HG03442 (cell line): ENCODE measurements around the gene TWNK.
"Not testable (repeated sequence)": the region's sequence is repeated elsewhere in the genome, so short reads cannot be mapped to it uniquely, and the experiment has no call there.

Experiments used
- ATAC-seq: cut with Tn5 transposase; IDR thresholded peaks from one replicate; pipeline ENCODE4 v1.9.1; 2021; ENCODE audit warnings: mild to moderate bottlenecking, moderate library complexity; ENCODE audit not compliant: unreplicated experiment

The TWNK gene

DNA sequence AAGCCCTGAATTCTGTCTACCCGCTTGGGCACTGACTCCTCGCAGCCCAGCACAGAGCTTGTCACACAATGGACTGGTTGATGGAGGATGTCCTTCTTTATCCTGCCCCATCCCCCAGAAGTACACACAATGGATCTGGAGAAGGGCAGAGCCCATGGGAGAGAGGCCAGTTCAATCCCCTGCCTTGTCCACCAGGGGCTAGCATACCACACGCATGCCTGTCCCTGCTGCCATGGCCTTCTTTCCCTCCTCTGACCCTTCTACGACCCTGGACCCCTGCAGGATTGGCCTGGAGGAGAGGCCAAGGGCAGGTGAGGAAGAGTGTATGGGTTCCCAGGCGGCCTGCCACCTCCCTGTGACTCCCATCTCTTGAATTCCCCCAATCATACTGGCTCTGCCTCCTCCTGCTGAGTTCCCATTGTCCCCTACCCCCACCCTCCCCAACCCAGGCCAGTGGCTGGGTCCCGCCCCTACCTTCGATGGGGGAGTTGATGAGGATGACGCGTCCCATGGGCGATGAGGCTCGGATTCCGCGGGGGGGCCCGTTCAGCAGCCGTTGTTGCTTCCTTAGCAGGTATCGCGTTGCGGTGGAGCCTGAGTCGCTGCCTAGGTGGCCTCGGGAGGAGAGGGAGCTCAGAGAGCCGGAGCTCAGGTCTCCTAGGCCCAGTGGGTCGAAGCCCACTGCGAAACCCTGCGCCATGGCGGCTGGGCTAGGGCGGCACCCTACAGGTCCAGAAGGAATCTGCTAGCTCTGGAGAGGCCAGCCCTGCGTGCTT is 42.4 kb downstream of the TWNK start:
- no peak for ATAC-seq

DNA sequence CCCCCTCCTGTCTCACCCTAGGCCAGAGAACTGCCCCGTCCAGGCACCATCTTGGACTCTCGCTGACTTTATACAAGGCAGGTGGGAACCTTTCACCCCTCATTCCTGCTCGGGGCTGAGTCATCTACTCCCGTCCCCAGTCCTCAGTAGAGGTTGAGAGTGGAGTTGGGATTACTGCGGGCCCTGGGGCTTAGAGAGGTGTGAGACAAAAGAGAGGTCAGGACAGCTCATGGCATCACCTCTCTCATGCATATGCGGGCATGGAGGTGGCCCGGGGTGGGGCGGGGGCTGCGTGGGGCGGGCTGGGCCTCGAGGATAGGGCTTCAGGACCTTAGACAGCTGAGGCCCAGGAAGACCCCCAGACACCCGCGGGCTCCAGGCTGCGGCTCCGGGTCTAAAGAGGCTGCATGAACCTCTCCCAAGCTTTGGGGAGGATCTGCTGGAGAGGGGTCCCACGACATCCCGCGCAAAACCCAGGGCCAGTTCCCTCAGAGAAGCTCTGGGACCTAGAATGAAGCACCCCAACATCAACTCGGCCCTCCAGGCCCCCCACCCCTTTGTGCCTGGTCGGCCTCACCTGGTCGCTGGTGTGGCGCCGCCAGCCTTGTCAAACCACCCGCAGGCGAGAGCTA is 43.3 kb downstream of the TWNK start:
- ATAC-seq: no peak

DNA sequence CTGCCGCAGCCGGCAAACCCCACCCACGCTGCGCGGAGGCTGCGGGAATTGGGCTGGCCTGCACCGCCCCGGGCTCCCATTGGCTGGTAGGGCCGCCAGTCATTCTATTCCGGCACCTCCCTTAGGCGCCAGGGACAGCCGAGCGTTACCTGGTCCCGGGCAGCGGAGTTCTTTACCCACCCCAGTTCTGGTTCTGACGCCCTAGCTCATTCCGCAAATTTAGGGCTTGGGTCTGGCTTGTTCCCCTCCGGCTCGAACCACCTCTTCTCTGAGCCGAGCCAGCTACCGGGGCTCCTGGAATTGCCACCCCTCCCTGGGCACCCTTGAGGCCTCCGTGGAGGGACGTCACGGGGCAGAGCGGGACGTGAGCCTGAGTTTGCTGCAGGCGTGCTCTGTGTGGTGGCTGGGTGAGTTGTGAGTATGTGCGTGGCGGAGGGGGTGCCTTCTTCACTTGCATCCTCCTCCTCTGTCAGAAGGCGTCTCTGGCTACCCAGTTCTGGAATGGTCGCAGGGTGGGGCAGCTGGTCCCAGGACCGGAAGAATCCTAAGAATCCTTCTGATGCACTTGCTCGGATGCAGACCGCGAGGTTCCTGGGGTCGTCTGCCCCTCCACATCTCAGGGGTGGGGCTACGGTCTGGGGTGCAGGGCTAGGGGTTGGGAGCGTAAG is 43.9 kb downstream of the TWNK start, which contains the start of the genes PDZD7 and SFXN3:
TSS of gene PDZD7 (minus strand) at position 2 of the 668 bp plus-strand sequence. CDS start 910 bp downstream, outside the sequence.
TSS of gene SFXN3 (plus strand) at position 107 of the 668 bp plus-strand sequence. CDS start 3,461 bp downstream, outside the sequence.
- ATAC-seq: peak; percentile 87

DNA sequence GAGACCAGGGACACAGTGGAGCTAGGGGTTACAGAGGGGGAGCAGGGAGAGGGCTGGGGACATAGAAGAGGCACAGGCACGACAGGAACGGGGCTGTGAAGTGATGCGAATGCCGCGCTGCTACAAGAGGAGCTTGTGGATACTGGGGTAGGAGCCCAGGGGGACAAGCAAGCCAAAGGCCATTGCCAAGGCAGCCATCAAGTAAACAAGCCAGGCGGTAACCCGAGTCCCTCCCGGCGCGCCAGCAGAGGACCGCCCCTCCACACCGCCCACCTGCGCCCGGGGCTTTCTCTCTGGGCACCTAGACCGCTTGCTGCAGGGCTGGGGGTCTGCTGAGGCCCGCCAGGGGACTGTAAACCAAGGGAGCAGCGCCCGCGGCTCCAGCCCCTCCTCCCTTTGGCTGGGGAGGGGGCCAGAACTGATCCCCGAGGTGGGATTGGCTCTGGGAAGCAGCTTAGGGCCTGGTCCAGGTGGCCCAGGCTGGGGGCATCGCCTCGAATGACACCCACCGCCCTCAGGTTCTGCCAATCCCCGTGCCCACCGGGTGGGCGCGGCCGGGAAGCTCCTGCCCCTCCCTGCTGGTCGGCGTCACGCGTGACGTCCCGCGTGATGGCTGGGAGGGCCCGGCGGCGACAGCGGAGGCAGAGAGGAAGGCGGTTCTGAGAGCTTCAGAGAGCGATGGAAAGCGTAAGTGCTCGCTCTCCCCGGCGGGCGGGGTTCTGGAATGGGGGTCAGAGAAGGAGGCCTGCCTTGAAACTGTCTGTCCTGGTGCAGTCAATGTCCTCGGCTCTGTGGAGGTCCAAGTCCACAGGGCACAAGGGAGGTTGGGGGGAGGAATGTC is 44.7 kb downstream of the TWNK start:
- ATAC-seq: peak; percentile 36

DNA sequence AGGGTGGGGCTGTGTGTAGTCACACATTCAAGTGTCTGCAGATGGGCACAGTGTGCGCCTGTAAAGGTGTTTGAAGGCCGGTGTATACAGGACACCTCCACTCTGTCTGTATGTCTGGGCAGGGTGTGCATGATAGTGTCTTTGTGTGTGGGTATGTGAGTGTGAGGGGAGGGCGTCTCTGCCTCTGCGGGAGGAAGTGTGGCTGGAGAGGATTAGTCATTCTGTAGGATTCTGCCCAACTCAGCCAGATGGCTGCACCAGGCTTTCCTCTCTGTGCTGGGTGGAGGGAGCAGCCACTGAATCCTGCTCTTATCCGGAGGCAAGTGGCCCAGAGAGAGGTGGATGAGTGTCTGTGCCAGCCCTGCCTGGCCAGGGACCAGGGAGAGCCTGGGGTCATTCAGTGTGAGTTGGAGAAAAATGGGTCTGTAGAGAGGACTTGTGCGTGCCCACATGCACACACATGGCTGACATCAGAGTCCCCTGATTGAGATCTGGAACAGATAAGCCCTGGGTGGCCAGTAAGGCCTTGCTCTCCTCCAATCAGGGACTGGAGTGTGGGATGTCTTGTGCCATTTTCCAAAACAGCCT is 45.4 kb downstream of the TWNK start:
- peak; percentile 23 for ATAC-seq

DNA sequence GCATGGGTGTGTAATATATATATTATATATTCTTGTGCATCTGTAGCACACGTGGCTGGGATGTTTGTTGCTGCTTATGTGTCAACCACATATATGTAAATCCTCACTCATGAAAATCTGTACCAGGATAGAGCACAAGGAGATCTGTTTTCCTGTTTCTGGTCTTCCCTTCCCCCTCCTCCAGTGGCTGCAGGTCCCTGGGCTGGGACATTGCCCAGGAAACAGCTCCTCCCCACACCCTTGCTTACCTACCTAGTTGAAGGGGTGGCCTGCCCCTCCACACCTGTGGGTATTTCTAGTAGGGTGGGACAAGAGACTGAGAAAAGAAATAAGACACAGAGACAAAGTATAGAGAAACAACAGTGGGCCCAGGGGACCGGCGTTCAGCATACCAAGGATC is 45.9 kb downstream of the TWNK start:
- ATAC-seq: no peak

DNA sequence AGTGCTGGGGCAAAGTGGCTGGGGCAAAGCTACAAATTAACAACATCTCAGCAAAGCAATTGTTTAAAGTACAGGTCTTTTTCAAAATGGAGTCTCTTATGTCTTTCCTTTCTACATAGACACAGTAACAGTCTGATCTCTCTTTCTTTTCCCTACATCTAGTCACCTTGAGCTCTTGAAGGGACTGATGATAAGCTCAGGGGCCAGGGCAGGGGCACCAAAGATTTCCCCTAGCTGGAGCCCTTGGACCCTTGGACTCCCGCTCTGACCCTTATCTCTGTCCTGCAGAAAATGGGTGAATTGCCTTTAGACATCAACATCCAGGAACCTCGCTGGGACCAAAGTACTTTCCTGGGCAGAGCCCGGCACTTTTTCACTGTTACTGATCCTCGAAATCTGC is 47.1 kb downstream of the TWNK start:
- not testable (repeated sequence) for ATAC-seq

DNA sequence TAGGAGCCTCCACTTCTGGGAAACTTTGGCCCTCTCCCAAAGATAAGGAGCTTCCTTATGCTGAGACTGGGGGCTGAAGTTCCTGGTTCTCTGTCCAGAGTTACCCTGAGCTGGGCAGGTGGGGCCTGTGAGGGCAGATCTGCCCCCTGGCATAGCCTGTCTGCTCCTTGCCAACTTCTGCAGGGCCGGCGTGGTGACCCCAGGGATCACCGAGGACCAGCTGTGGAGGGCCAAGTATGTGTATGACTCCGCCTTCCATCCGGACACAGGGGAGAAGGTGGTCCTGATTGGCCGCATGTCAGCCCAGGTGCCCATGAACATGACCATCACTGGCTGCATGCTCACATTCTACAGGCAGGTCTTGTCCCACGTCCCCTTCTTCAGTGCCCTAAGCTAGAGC is 48.0 kb downstream of the TWNK start:
- ATAC-seq: no peak

DNA sequence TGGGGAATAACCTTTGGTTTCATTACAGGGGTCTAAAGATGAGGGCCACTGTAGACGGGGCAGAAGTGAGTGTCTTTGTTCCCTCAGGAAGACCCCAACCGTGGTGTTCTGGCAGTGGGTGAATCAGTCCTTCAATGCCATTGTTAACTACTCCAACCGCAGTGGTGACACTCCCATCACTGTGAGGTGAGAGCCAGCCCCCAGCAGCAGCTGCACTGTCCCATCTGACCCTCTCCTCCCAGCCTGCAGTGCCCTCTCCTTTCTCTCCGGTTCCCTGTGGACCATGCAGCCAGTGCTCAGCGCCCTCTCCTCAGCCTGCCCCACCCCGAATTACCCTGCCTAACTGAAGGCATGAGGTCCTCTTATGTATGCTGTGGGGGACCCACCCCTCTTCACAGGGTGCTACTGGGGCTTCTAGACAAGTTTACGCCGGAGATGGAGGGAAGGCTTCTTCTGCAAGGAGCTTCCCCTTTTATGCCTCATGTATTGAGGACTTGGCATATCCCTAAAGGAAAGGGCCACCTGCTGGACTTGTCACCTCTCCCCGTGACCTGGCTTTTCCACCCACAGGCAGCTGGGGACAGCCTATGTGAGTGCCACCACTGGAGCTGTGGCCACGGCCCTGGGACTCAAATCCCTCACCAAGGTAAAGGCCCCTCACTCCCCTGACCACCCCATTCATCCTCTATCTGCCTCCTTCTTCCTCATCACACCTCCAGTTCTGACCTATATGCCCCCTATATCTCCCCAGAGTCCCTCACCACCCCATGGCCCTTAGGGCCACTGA is 48.8 kb downstream of the TWNK start:
- ATAC-seq: no peak

DNA sequence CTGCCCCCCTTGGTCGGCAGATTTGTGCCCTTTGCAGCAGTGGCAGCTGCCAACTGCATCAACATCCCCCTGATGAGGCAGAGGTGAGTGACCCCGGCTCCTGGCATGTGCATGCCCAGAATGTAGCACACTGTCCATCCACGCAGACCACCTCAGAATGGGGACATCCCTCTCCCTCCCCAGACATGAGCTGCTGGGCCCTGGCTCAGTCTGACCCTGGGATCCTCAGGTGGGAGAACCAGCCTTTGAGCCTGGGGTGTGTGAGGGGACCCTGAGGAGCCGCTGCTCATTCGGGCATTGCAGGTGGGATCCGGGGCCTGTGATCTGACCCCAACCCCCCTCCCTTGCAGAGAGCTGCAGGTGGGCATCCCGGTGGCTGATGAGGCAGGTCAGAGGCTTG is 49.4 kb downstream of the TWNK start:
- ATAC-seq: no peak

DNA sequence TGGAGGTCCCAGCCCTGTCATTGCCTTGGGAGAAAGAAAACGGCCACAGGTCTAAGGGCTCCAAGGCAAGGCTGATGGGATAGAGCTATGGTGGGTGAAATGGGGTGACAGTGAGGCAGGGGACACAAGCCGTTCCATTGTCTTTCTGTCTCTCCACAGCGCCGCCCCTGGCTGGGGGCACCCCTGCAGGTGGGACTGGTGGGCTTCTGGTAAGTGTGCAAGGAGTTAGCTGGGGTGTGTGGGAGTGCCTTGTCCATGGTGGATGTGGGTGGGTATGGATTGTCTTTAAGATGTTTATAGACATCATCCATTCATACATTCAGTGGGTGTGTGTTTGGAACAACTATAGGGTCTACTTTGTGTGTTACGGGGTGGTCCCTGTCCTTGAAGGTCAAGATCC is 51.1 kb downstream of the TWNK start:
- ATAC-seq: no peak

DNA sequence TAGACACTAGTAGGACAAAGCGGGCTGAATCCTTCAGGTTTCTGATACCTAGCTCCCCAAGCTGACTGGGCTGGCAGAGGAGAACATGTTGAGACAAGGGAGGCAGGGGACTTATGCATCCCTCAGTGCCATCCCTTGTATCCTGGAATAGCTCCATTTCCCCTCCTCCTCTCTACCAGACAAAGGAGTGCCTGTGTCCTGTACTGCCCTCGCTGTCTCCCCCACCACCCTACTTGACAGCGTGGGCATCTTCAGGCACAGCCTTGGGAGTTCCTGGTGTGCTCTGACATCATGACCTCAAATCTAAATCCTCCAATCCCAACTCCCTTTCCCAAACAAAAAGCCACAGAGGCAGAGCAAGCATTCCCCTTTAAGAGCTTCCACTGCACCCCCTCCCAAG is 52.7 kb downstream of the TWNK start:
- no peak for ATAC-seq

DNA sequence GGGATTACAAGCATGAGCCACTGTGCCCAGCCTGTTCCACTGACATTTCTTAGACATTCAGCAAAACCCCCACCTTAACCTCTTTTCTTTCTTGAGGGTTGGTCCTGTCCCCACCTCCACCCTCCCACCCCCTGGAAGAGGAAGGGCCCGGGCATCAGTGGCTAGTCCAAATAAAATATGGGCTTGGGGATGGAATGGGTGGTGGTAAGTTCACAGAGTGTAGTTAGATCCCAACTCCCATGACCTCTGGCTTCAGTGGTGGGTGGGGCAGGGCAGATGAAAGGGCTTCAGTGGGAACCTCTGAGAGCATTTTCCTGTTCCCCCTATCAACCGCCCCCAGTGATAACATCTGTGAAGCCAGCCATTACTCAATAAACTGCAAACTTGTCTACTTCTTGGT is 53.5 kb downstream of the TWNK start:
- no peak for ATAC-seq

DNA sequence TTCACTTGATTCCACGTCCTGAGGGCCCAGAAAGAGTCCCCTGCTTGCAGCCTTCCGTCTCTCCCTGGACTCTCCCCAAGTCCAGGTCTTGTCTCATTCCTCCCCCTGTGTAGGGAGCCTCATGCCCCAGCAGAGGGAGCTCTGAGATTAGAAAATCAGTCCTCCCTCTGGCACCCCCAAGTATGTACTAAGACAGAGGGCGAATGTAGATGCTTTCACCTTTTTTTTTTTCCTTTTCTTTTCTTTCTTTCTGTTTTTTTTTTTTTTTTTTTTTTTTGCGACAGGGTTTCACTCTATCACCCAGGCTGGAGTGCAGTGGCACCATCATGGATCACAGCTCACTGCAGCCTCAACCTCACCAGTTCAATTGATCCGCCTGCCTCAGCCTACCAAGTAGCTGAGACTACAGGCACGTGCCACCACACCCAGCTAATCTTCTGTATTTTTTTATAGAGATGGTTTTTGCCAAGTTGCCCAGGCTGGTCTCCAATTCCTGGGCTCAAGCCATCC is 54.0 kb downstream of the TWNK start:
- ATAC-seq: no peak

DNA sequence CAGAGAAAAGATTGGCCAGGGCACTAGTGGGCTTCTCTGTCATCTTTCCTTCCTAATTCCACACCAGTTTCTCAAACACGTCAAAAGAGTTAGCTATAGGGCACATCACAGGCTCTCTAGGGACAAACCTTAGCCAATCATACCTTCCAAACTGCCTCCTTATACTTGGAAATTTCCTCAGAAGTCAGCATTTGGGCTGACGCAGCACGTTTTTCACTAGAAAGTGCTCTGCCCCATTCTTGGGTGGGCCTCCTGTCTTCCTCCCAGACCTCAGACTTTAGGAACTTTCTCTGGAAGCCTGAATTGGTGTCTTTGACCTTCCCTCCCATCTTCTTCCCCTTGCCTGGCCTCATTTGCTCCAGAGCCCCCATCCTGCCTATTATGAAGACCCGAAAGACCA is 54.8 kb downstream of the TWNK start:
- no peak for ATAC-seq

DNA sequence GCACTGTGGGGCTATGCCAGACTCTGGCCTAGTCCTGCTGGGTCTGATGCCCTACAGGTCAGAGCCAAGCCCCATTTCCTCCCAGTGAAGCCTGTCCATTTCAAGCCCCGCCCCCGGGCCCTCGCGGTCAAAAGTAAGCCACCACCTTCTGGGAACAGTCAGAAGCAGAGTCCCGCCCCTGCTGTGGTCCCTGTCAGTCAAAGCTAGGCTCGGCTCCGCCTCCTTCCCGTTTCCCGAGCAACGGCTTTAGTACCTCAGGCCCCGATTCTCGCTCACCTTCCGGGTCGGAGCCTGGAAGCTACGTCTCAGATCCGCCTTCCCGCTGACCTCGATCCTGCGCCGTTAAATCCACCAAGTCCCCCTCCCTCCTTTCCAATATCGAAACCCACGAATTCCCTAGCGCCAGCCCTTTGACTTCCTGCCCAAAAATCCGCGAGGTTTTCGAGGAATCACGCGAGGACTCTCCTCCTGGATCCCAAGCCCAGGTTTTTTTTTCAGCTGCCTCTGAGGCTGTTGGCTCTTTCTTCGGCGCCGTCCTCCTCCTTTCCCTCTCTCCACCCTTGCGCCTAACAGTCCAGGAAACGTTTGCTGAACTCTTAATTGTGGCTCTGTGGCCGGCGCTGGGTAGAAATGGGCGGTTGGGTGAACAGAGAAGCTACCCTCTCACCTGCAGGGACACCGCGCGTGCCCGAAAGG is 55.5 kb downstream of the TWNK start:
- peak; percentile 92 for ATAC-seq

DNA sequence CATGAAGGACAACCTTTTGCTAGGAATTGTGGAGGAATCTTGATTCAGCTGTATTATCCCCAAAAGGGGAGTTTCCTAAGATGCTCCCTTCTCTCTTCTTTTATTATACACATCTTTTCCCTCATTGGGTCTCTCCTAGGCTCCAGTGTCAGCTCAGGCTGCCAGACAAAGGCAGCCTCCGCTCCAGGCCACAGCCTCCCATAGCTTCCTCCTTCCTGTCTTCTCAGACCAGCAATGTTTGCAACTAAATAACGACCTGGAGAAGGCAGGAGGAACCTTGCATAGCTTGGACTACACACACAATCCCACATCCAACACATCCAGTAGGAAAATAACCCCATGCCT is 56.0 kb downstream of the TWNK start:
- no peak for ATAC-seq
